Ammon's horn (tissue), 1 donor: ENCODE data around the gene PDSS2.
"Not testable (repeated sequence)": the region's sequence is repeated elsewhere in the genome, so short reads cannot be mapped to it uniquely, and the experiment has no call there.

ENCODE experiments used
- DNase-seq: peaks from one replicate; pipeline ENCODE4 v3.0.0-alpha.2; 2016; ENCODE audit warnings: low spot score

The PDSS2 gene

GRCh38 chr6:107319906-107320530 lies 139.3 kb downstream of the PDSS2 start:
- no peak for DNase-seq

DNA sequence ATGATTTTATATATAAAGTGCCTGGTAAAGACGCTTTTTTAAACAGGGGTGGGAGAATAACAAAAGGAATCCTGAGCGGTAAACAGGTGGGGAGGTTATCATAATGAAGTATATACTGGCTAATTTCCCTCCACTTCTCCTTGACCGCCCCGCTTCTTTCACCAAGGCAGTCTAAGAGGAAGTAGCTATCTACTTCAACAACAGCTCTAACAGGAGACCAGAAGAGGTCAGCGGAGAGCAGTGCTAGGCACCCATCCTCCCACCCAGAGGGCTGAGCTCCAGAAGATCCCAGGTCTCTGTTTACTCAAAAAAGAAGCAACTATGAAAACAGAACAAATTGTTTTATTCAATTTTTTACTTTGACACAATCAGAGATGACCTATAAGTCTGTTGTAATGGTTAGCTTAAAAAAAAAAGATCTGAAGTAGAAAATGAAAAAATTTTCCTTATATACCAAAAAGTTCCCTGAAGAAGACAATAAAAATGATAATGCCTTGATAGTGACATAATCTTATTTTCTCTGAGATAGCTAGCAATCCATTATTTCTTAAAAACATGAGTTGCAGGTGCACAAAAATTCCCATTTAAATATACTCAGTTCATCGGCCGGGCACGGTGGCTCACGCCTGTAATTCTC lies 141.1 kb downstream of the PDSS2 start:
- peak; percentile 79 for DNase-seq

DNA sequence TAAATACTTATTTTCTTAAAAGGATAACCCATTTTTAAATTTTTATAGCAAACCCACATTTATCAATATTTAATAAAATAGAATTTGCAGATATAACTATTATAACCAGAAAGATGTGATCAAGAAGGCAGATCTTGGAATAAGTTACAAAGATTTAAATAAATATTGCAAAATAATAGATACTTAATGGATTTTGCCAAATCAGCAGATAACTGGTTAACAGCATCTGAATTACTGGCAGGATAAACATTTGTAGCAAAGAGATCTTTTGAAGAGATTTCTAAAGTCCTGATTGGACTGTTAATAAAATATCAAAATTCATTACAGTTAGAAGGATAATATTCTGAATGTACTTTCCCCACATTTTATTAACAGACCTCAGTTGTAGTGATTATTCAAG lies 144.2 kb downstream of the PDSS2 start:
- DNase-seq, result no peak

DNA sequence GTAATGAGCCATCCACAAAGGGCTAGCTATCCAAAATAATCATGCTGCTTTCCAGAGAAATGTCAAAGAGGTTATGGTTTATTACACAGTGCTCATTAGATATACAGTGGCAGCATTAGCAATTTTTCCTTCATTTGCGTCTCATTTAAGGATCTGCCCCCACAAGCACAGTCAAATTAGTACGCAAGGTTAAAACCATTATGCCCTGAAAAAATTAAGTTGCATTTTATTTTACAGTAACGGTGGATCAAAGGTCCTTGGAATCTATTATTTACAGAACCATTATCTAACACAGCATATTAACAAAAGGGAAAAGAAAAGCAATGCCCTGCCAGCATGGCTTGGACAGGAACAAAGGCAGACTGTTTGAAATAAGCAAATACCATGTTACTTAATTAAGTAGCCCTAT lies 144.8 kb downstream of the PDSS2 start:
- DNase-seq, result no peak

- DNase-seq, result no peak
These were observed 145.6 kb downstream of the PDSS2 start for GRCh38 chr6:107313776-107314175.

DNA sequence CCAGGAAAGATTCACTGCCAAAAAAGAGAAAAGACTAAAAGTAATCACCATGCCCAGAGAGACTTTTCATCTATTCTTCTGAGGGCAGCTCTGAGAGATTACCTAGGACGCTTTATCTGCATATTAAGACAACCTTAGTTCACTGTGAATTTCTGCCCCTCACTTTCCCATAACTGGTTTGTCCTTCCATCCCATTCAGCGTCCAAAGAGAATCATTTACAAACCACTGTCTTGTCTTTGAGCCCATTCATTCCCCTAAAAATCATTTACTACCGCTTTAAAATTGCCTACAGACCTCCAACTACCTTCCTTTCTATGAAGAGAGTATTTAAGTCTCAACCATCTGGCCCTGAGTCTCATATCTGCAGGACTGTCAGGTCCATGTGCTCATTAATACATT lies 149.0 kb downstream of the PDSS2 start:
- DNase-seq, result no peak

DNA sequence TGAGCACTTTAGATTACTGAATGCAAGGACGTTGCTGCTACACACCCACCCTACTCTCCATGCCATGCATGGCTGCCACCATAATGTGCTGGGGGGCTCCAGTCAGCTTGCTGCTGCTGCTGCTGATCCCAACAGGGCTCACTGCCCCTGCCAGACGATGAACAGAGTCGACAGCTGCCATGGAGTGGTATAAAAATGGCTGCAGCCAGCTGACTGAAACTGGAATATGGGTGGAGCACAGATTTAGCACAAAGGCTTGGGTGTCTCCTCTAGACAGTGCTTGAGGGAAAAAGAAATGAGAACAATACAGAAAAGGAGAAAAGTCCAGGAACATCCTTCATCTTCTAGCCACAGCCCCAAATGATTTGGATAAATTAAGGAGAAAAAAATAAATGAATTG lies 150.7 kb downstream of the PDSS2 start:
- no peak for DNase-seq

GRCh38 chr6:107305994-107306393 lies 153.4 kb downstream of the PDSS2 start:
- not testable (repeated sequence) for DNase-seq

DNA sequence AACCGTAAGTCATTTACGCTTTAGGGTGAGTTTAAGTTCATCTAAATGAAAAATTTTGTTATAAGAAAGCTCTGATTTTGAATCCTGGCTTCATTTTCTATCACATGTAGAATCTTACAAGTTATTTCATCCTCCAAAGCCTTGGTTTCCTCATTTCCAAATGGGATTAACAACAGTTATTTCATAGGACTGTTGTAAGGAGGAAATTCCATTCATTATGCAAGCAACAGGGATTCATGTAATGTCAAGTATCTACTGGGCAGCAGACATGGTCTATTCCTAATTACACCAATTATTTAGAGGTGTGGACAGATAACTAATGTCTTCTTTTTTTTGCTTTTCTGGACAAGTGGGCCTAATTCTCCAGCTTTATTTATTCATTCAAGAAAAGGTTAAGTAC lies 154.0 kb downstream of the PDSS2 start:
- no peak for DNase-seq

GRCh38 chr6:107304421-107305025 lies 154.8 kb downstream of the PDSS2 start:
- DNase-seq, result no peak

GRCh38 chr6:107293350-107293749 lies 166.0 kb downstream of the PDSS2 start:
- DNase-seq, result no peak

- DNase-seq, result peak; percentile 17
These were observed 166.6 kb downstream of the PDSS2 start for GRCh38 chr6:107292715-107293271.

GRCh38 chr6:107290491-107290890 lies 168.9 kb downstream of the PDSS2 start:
- DNase-seq, result no peak

DNA sequence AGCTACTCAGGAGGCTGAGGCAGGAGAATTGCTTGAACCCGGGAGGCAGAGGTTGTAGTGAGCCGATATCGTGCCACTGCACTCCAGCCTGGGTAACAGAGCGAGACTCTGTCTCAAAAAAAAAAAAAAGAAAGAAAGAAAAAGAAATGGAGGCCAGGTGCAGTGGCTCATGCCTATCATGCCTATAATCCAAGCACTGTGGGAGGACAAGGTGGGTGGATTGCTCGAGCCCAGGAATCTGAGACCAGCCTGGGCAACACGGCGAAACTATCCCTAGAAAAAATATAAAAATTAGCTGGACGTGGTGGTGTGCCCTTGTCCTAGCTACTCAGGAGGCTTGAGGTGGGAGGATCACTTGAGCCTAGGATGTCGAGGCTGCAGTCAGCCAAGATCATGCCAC lies 170.1 kb downstream of the PDSS2 start:
- not testable (repeated sequence) for DNase-seq

DNA sequence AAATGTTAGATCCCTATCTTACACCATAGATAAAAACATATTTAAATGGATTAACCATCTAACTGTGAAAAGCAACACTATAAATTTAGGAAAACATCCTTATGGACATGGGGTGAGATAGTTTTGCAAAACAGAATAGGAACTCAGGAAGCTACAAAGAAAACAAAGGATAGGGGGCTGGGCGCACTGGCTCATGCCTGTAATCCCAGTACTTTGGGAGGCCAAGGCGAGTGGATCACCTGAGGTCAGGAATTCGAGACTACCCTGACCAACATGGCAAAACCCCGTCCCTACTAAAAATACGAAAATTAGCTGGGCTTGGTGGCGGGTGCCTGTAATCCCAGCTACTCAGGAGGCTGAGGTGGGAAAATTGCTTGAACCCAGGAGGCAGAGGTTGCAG lies 173.7 kb downstream of the PDSS2 start:
- DNase-seq, result not testable (repeated sequence)

- DNase-seq, result no peak
These were observed 174.6 kb downstream of the PDSS2 start for GRCh38 chr6:107284805-107285204.

- no peak for DNase-seq
These were observed 178.6 kb downstream of the PDSS2 start for GRCh38 chr6:107280791-107281190.

- DNase-seq, result not testable (repeated sequence)
These were observed 179.4 kb downstream of the PDSS2 start for GRCh38 chr6:107280001-107280400.

- no peak for DNase-seq
These were observed 184.0 kb downstream of the PDSS2 start for GRCh38 chr6:107275330-107275865.

- DNase-seq, result no peak
These were observed 185.1 kb downstream of the PDSS2 start for GRCh38 chr6:107274288-107274687.

GRCh38 chr6:107272246-107272645 lies 187.1 kb downstream of the PDSS2 start:
- no peak for DNase-seq

DNA sequence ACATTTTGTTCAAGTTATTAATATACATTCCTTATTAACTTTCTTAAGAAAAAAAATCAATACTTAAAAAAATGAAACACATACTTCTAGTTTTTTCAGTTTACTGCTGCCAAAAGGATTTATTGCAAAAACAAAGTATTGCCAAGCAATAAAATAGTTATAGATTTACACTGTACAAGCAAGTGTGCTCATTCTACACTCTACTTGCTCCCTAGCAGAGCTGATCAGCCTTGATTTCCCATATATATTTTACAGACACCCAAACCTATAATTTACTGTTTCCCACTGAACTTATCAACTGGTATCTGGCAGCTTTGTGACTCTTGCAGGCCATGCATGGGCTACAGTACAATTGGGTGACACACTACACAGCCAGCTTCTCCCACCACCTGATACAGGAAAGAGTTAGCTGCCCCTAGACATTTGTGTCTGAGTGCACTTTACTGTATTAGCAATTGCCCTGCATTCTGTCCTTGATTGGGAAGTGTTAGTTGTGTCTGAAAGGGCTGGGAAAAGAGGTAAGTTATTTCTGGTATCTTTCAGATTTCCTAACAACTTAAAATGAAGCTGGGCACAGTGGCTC lies 188.1 kb downstream of the PDSS2 start:
- DNase-seq, result no peak

DNA sequence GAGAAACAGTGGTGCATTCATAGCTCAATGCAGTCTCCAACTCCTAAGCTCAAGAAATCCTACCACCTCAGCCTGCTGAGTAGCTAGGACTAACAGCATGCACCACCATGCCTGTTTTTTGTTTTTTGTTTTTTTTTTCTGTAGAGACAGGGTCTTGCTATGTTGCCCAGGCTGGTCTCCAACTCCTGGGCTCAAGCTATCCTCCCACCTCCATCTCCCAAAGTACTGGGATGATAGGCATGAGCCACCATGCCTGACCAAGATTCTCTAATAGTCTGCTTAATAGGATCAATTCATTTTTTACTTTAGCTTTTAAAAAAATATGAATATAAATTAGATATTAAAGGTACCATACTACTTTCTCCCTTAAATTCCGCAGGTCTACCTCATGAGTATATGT lies 191.7 kb downstream of the PDSS2 start:
- no peak for DNase-seq
